Erythroblast (primary cell): ENCODE data around the gene CFH.

ENCODE experiments used
- GATA1 ChIP-seq: IDR thresholded peaks from 2 replicates; pipeline ENCODE4 v1.6.1; 2011; ENCODE audit warnings: low read depth, mild to moderate bottlenecking, control low read depth, low read length, moderate library complexity
- POLR2A ChIP-seq: IDR thresholded peaks from 2 replicates; pipeline ENCODE4 v1.6.1; 2011; ENCODE audit warnings: mild to moderate bottlenecking, low read length

DNA sequence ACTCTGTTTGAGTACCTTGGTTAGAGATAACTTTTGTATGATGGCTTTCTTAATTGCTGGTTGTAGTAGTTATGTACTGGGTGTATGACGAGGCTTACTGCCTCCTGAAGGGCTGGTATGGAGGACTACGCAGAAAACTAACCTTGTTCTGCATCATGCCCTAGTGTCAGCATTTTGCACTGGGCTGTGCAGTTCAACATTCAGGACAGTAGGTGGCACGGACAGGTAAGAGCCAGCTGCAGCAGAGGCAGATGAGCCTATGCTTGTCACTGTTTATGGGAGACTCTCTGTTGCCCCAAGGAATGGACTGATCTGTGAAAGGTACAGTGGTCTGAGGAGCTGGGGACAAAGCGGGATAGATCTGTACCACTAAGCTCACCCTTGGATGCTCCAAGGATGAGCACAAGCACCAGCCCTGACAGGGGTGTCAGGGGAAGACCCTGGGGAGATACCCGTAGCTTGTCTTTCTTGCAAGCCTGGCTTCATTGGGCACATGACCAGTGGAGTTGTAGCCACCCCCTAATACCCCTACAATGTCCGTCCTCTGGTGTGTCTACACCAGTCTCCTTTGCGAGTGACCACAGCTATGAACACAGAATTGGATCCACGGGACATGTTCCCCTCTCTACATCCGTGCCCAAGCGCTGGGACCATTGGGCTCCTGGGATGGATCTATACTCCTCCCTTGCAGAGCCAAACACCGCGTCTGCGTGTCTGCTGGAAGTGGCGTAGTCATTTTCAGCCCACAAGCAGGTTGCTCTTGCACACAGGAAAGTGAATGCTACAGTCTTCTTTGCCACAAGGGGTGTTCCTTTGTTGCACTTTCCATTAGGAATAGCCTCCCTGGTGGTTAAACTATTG is 71.7 kb downstream of the CFH start:
- no peak for TF ChIP-seq POLR2A
- TF ChIP-seq GATA1: no peak
